SK-N-SH (cell line): ENCODE measurements around the gene SLC35E2B. TPM values are rescaled to one million over a fixed set of nuclear protein-coding genes. Genes with fewer than 3 reads are reported as not detected.

ENCODE experiments used
- CTCF ChIA-PET: fragments of 300-600, 350-600 bp; formaldehyde crosslinking; extraction: SDS; loops from one replicate; lab custom pipeline; 2021; lab: Yijun Ruan, JAX
- POLR2A ChIA-PET: fragments of 350-600 bp; sonication (Branson Sonifier 250); formaldehyde crosslinking; extraction: SDS; loops from one replicate; lab custom pipeline; 2020; ENCODE audit warnings: antibody characterized with exemption, inconsistent platforms; lab: Yijun Ruan, JAX
- DNase-seq: peaks from one replicate; pipeline ENCODE4 v3.0.0; 2012
- H2AFZ ChIP-seq: fragments of 200-600 bp; sonication (generic); 2 replicates; pipeline ENCODE4 v1.8.1; 2016; ENCODE audit warnings: antibody characterized with exemption, mild to moderate bottlenecking, low read depth
- H3F3A ChIP-seq: fragments of 200-600 bp; sonication (generic); replicated peaks from 2 replicates; pipeline ENCODE3; 2016; ENCODE audit warnings: antibody characterized with exemption, mild to moderate bottlenecking; ENCODE audit not compliant: insufficient read depth
- H3K27ac ChIP-seq, 2 experiments: fragments of 200-500 bp in 1 of 2; fragments of 200-600 bp in 1 of 2; sonication (Bioruptor generic) in 1 of 2; sonication (generic), shearing (Covaris generic) in 1 of 2; 2 replicates each; pipeline versions ENCODE4 v1.5.1 to v1.6.1; 2014 to 2016; ENCODE audit warnings: low read depth in 2 of 2, inconsistent platforms in 1 of 2, low read length in 1 of 2, mild to moderate bottlenecking in 1 of 2, mixed read lengths in 1 of 2
- H3K27me3 ChIP-seq: fragments of 200-600 bp; sonication (generic), shearing (Covaris generic); 2 replicates; pipeline ENCODE4 v1.6.1; 2016; ENCODE audit warnings: mixed run types; ENCODE audit not compliant: insufficient read depth
- H3K36me3 ChIP-seq, 2 experiments: fragments of 200-500 bp in 1 of 2; fragments of 200-600 bp in 1 of 2; sonication (Bioruptor generic) in 1 of 2; sonication (generic) in 1 of 2; replicated peaks in 1 of 2; 2 replicates each; pipeline versions ENCODE3 to v1.5.1; 2014 to 2016; ENCODE audit warnings: low read length in 1 of 2, mild to moderate bottlenecking in 1 of 2; ENCODE audit not compliant: insufficient read depth in 2 of 2, control insufficient read depth in 1 of 2
- H3K4me1 ChIP-seq, 2 experiments: fragments of 200-500 bp in 1 of 2; fragments of 200-600 bp in 1 of 2; sonication (Bioruptor generic) in 1 of 2; sonication (generic), shearing (Covaris generic) in 1 of 2; 2 replicates each; pipeline versions ENCODE4 v1.5.1 to v1.6.1; 2014 to 2016; ENCODE audit warnings: low read depth in 1 of 2, low read length in 1 of 2, mixed run types in 1 of 2; ENCODE audit not compliant: insufficient read depth in 2 of 2, control insufficient read depth in 1 of 2
- H3K4me2 ChIP-seq: fragments of 200-600 bp; sonication (generic), shearing (Covaris generic); 2 replicates; pipeline ENCODE4 v1.6.1; 2017; ENCODE audit warnings: mixed run types
- H3K4me3 ChIP-seq, 2 experiments: fragments of 200-500 bp in 1 of 2; fragments of 200-600 bp in 1 of 2; sonication (Bioruptor generic) in 1 of 2; sonication (generic), shearing (Covaris generic) in 1 of 2; 2 replicates each; pipeline versions ENCODE4 v1.5.1 to v1.8.1; 2014 to 2016; ENCODE audit warnings: low read depth in 2 of 2, inconsistent platforms in 1 of 2, low read length in 1 of 2, mild to moderate bottlenecking in 1 of 2, mixed read lengths in 1 of 2, moderate library complexity in 1 of 2
- H3K79me2 ChIP-seq: fragments of 200-600 bp; sonication (generic); 2 replicates; pipeline ENCODE4 v1.8.1; 2017; ENCODE audit warnings: mild to moderate bottlenecking; ENCODE audit not compliant: insufficient read depth
- H3K9ac ChIP-seq: fragments of 200-600 bp; sonication (generic); 2 replicates; pipeline ENCODE4 v1.6.1; 2017; ENCODE audit warnings: mixed run types
- H3K9me2 ChIP-seq: fragments of 200-600 bp; sonication (generic); 2 replicates; pipeline ENCODE4 v1.6.1; 2017; ENCODE audit warnings: mixed run types
- H3K9me3 ChIP-seq: fragments of 200-600 bp; sonication (generic); 2 replicates; pipeline ENCODE4 v1.6.1; 2017; ENCODE audit warnings: mixed run types, mild to moderate bottlenecking, moderate library complexity
- H4K20me1 ChIP-seq: fragments of 200-600 bp; sonication (generic); 2 replicates; pipeline ENCODE4 v1.6.1; 2017; ENCODE audit warnings: mild to moderate bottlenecking, mixed run types; ENCODE audit not compliant: insufficient read depth
- FOSL2 ChIP-seq: IDR thresholded peaks from 2 replicates; pipeline ENCODE4 v1.4.0; 2012; ENCODE audit warnings: low read depth, mild to moderate bottlenecking, moderate library complexity, borderline replicate concordance
- FOXJ3 ChIP-seq: sonication (generic); formaldehyde crosslinking; IDR thresholded peaks from 2 replicates; pipeline ENCODE4 v1.5.1; 2020; ENCODE audit warnings: mild to moderate bottlenecking, missing genetic modification reagents
- GABPA ChIP-seq: IDR thresholded peaks from 2 replicates; pipeline ENCODE4 v1.4.0; 2012; ENCODE audit warnings: low read depth, mild to moderate bottlenecking
- JUND ChIP-seq: IDR thresholded peaks from 2 replicates; pipeline ENCODE4 v1.4.0; 2012
- MEF2A ChIP-seq: IDR thresholded peaks from 2 replicates; pipeline ENCODE4 v1.4.0; 2012; ENCODE audit warnings: low read depth, borderline replicate concordance
- MXI1 ChIP-seq: IDR thresholded peaks from 2 replicates; pipeline ENCODE4 v1.6.1; 2012; ENCODE audit warnings: mild to moderate bottlenecking, low read depth, low read length, improper control_type of control experiment
- NRF1 ChIP-seq: IDR thresholded peaks from 2 replicates; pipeline ENCODE4 v1.6.1; 2012; ENCODE audit warnings: low read depth, mild to moderate bottlenecking, low read length
- RAD21 ChIP-seq: IDR thresholded peaks from 2 replicates; pipeline ENCODE4 v1.6.1; 2012; ENCODE audit warnings: mild to moderate bottlenecking, low read length
- SIN3A ChIP-seq: IDR thresholded peaks from 2 replicates; pipeline ENCODE4 v1.6.1; 2012; ENCODE audit warnings: low read depth, mild to moderate bottlenecking, low read length, moderate library complexity, borderline replicate concordance
- TAF1 ChIP-seq: IDR thresholded peaks from 2 replicates; pipeline ENCODE4 v1.6.1; 2012; ENCODE audit warnings: low read depth, mild to moderate bottlenecking, low read length, moderate library complexity, borderline replicate concordance
- TEAD4 ChIP-seq: IDR thresholded peaks from 2 replicates; pipeline ENCODE4 v1.4.0; 2012; ENCODE audit warnings: mild to moderate bottlenecking, borderline replicate concordance; ENCODE audit not compliant: insufficient read depth
- USF1 ChIP-seq: IDR thresholded peaks from 2 replicates; pipeline ENCODE4 v1.4.0; 2012; ENCODE audit warnings: low read depth, borderline replicate concordance
- WGBS: methylation state at CpG from one replicate; pipeline ENCODE4 v1.1.6; 2017; ENCODE audit warnings: low lambda C conversion rate; 5-methylcytosine and 5-hydroxymethylcytosine counted together
- polyA plus RNA-seq, 3 experiments: library from polyadenylated mRNA; depleted of rRNA; stranded (reverse); fragments of >200 nt; gene quantifications; 2 replicates each; pipeline ENCODE4 v1.2.3, GENCODE V29; 2012
- TF ChIP-seq, protein P1 (sequence below): IDR thresholded peaks from 2 replicates; pipeline ENCODE4; 2012
- TF ChIP-seq, protein P2 (sequence below): fragments of 150-350 bp; IDR thresholded peaks from 2 replicates; pipeline ENCODE4 v1.6.1; 2016; ENCODE audit warnings: mild to moderate bottlenecking, low read depth, low read length

The SLC35E2B gene
- polyA plus RNA-seq, 1 of the 3 experiments (the other 2 are of a cell fraction) = 20.5 TPM

DNA sequence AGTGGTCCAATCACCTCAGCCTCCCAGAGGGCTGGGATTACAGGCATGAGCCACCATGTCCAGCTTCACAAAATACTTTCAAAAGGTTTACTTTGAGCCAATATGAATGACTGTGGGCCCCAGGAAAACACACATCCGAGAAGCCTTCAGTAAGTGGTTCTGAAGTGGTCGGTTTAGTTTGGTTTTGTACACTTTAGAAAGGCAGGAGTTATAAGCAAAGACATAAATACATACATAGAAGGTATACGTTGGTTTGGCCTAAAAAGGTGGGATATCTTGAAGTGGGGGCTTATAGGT lies 80.5 kb downstream of the SLC35E2B start:
- Histone ChIP-seq H3K9me2 (no peaks in the 10 kb centered on the region), H3K27me3 (no peaks in the 10 kb centered on the region), H2AFZ (no peak overlapping the region), H3F3A (no peaks in the 10 kb centered on the region), H3K9ac (no peak overlapping the region), H3K79me2 (peaks cover 28% of the 10 kb centered on the region), H3K9me3 (no peaks in the 10 kb centered on the region), H3K4me1 (peaks cover 0 to 17% of the 10 kb centered on the region in 2 experiments; a peak in 1 of 4 replicates), H3K27ac (no peak overlapping the region), H3K36me3 (no peaks in the 10 kb centered on the region), H3K4me3 (no peak overlapping the region), H4K20me1 (peaks cover 10% of the 10 kb centered on the region), H3K4me2 (no peak overlapping the region)
- WGBS = 89% methylated on average over 3 of the region's 3 CpGs
- TF ChIP-seq MXI1 = no peak
- TF ChIP-seq GABPA = no peak
- no peak for TF ChIP-seq JUND
- no peak for TF ChIP-seq RAD21
- no peak for DNase-seq
- ChIA-PET POLR2A (interaction anchor here (0.7 kb wide), 1 partner anchor 12 kb away, joined by 5 read pairs; no protein-coding TSS in a partner anchor), CTCF (no interaction called here)

DNA sequence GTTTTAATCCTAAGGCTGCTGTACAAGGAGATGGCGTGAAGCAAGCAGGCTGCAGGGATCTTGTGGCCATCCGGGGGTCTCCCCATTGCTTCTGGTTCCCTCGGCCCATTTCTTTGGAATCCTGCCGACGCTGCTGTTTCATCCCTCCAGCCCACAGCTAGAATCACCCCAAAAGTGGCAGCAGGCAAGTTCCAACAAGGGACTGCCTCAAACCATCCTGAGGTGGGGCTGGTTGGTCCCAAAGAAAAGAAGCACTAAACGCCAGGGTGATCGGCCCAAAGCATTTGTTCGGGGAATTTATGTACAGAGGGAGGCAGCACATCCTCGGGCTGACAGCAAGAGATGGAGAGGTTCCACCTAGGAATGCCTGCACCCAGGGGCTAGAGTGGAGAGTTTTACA lies 81.8 kb downstream of the SLC35E2B start:
- Histone ChIP-seq H4K20me1 (peaks cover 10% of the 10 kb centered on the region), H3K36me3 (no peaks in the 10 kb centered on the region), H3K9ac (no peak overlapping the region), H3K27me3 (no peaks in the 10 kb centered on the region), H3K79me2 (peaks cover 19% of the 10 kb centered on the region), H3K27ac (no peak overlapping the region), H3K4me3 (no peak overlapping the region), H3K9me3 (no peaks in the 10 kb centered on the region), H3F3A (no peaks in the 10 kb centered on the region), H2AFZ (no peak overlapping the region), H3K4me2 (no peak overlapping the region), H3K4me1 (peaks cover 0 to 9% of the 10 kb centered on the region in 2 experiments; a peak in 1 of 4 replicates), H3K9me2 (no peaks in the 10 kb centered on the region)
- ChIA-PET CTCF (no interaction called here), POLR2A (no interaction called here)
- TF ChIP-seq, protein P1, sequence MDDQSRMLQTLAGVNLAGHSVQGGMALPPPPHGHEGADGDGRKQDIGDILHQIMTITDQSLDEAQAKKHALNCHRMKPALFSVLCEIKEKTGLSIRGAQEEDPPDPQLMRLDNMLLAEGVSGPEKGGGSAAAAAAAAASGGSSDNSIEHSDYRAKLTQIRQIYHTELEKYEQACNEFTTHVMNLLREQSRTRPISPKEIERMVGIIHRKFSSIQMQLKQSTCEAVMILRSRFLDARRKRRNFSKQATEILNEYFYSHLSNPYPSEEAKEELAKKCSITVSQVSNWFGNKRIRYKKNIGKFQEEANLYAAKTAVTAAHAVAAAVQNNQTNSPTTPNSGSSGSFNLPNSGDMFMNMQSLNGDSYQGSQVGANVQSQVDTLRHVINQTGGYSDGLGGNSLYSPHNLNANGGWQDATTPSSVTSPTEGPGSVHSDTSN = no peak
- no peak for TF ChIP-seq JUND
- TF ChIP-seq TEAD4 = no peak
- no peak for TF ChIP-seq USF1
- TF ChIP-seq TAF1 = no peak
- no peak for TF ChIP-seq FOSL2
- TF ChIP-seq NRF1 = no peak
- TF ChIP-seq, protein P2, sequence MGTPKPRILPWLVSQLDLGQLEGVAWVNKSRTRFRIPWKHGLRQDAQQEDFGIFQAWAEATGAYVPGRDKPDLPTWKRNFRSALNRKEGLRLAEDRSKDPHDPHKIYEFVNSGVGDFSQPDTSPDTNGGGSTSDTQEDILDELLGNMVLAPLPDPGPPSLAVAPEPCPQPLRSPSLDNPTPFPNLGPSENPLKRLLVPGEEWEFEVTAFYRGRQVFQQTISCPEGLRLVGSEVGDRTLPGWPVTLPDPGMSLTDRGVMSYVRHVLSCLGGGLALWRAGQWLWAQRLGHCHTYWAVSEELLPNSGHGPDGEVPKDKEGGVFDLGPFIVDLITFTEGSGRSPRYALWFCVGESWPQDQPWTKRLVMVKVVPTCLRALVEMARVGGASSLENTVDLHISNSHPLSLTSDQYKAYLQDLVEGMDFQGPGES = no peak
- TF ChIP-seq MXI1 = no peak
- no peak for TF ChIP-seq SIN3A
- no peak for TF ChIP-seq FOXJ3 (CRISPR knock-in tag)
- TF ChIP-seq MEF2A = no peak
- DNase-seq = no peak
- 75% methylated on average over 9 of the region's 9 CpGs for WGBS
